Measurements from ENCODE around the gene PRRT1. TPM values are rescaled to one million over a fixed set of nuclear protein-coding genes. Genes with fewer than 3 reads are reported as not detected.
"Not testable (repeated sequence)": the region's sequence is repeated elsewhere in the genome, so short reads cannot be mapped to it uniquely, and the experiment has no call there.

PRRT1 gene
- total RNA-seq, 1 experiment from 2014 or later: not detected

GRCh38 chr6:32151181-32151862 is 417 bp downstream of the PRRT1 start:
- DNase-seq (ENCODE audit: low read depth): no peak

- no peak for DNase-seq (ENCODE audit: low read depth)
These were observed 1.5 kb downstream of the PRRT1 start for GRCh38 chr6:32149932-32150870.

DNA sequence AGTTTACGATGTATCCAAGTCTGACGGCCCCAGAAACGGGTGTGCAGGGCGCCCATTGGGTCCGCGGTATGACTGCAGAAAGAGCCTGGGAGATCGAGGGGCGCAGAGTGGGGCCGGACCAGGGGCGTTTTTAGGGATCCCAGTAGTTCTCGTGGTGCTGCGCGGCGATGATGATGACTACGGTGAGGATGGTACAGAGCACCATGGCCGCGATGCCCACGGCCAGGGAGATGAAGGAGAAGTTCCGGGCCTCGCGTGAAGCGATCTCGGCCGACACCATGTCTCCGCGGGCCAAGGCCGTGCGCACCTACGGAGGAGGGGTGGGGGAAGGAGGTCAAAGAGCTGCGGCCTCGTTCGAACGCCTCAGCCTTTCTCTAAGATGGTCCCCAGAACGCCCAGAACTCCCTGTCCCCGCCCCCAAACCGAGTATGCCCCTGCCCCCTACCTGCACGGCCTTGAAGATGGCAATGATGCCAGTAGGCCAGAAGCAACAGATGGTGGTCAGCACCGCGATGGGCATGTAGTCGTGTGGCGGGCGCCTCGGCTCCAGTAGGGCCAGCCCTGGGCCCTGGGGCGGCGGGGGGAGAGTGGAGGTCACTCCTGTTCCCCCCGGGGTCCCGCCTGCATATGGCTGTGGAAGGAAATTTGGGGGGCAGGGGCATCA is 2.5 kb downstream of the PRRT1 start:
- no peak for DNase-seq (ENCODE audit: low read depth)

DNA sequence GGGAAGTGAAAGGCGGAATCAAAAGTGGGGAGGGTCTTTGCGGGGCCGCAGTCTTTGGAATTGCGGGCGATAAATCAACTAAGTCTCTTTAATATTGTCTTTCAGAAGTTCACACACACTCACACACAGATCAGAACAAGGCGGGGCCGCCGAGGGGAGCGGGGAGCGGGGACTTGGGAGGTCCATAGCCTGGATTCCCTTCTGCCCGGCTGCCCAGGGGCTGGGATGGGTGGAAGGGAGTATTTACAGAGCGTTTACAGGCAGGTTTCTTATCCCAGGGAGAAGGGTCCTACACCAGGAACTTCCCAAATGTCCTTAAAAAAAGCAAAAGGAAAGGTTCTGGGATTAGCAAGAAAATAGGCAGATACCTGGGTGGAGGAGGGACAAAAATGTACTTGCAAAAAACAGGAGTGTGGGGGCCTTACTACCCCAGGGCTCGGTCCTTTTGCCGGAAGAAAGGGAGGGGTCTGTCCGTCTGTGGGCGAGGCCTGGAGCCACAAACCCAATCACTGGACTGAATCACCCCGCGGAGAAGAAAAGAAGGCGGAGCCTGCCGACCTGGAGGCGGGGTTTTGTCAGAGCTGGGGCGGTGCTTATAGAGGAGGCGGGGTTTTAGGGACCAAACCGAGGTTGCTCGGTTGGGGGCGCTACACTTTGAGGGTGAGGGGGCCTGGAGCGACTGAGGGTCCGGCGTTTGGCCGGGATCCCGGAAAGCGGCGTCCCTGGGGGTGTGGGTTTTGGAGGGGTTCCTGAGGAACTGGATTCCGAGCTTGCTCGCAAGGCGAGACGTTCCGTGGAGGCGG is 3.2 kb downstream of the PRRT1 start:
- peak; percentile 79 for DNase-seq (ENCODE audit: low read depth)

GRCh38 chr6:32147401-32148132 is 4.2 kb downstream of the PRRT1 start:
- DNase-seq (ENCODE audit: low read depth): no peak

DNA sequence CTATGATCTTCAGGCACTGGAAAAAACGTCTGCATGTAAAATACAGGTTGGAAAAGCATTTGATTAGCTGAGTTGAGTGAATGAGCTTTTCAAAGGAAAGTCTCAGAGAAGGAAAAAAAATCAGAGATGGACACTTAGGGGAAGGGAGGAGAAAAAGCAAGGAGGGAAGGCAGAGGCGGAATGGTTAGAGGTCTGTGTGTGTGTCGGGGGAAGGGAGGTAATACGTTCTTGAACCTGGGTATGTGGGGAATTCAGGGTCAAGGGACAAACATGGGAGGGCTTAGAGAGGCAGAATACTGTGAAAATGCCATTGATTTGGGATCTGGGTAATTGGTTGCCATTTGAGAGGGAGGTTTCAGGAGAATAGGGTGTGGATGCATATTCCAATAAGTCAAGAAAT is 5.1 kb downstream of the PRRT1 start:
- DNase-seq (ENCODE audit: low read depth): no peak

DNA sequence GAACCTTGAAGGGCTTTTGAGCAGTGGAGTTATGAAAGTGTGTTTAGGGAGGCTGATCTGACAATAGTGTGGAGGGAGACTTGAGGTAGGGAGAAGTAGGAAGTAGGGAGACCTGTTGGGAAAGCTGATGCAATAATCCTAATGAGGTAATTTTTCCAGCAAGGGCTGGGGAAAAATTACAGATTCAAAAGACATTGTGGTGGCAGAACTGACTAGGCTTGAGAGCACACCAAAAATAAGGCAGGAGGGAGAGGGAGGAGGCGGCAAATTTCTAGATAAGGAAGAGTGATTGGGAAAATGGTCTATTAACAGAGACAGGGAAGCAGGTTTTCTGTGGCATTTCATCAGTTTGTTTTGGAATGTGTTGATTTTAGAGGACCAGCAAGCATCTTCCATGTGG is 5.5 kb downstream of the PRRT1 start:
- DNase-seq (ENCODE audit: low read depth): no peak

DNA sequence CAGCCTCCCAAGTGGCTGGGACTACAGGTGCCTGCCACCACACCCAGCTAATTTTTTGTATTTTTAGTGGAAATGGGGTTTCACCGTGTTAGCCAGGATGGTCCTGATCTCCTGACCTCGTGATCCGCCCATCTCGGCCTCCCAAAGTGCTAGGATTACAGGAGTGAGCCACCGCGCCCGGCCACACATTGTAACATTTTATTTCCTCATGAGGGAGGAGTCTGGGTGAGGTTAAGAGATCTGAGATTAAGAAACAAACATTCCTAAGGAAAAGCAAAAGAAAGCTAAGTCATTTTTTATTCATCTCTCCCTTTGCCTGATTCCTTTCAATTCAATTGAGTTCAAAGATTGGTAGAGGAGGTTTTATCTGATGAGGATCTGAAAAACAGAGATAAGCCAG is 7.5 kb downstream of the PRRT1 start:
- DNase-seq (ENCODE audit: low read depth): not testable (repeated sequence)

- DNase-seq (ENCODE audit: low read depth): no peak
These were observed 11.2 kb downstream of the PRRT1 start for GRCh38 chr6:32140420-32141046.

DNA sequence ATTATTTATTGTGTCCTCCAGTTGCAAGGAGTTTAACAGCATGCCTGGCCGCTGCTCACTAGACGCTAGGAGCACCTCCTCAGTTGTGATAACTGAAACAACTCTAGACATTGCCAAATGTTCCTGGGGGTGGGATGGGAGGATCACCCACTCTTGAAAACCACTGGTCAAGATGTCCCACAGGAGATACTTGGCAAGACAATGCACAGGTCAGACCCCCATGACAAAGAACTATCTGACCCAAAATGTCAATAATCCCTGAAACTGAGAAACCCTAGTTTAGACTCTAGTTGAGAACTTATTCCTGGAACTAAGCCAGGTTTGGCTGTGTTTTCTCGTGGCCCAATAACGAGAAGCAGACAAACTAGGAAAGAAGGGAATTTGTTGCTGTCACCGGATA is 12.1 kb downstream of the PRRT1 start:
- DNase-seq (ENCODE audit: low read depth): no peak

DNA sequence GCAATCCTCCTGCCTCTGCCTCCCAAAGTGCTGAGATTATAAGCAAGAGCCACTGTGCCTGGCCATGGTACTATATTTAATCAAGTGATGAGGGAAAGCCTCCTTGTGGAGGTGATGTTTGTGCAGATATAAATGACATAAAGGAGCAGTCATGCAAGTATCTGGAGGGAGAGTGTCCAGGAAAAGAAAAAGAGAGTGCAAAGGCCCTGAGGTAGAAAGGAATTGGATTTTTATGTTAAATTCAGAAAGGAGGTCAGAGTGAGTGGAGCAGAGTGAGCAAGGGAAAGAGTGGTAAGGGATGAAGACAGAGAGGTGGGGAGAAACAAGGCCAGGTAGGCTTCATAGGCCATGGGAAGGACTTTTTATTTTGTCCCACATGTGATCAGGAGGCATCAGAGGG is 14.3 kb downstream of the PRRT1 start:
- DNase-seq (ENCODE audit: low read depth): no peak

DNA sequence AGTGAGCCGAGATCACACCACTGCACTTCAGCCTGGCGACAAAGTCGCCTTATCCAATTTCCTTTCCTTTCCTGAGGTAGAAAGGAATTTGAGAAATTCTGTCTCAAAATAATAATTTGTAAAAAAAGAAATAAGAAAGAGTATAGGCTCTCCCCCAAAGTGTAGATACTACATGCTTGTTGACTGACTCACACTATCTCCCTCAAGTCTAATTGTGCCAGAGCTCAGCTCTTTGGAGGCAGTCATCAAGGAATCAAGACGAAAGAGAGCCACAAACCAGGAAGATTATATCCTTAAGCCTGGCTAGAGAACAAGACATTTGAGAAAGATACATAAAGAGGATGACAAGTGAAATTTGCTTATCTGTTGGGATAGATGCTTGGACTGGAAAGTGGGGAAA is 18.0 kb downstream of the PRRT1 start:
- DNase-seq (ENCODE audit: low read depth): no peak

GRCh38 chr6:32132110-32132509 is 19.6 kb downstream of the PRRT1 start:
- no peak for DNase-seq (ENCODE audit: low read depth)

- no peak for DNase-seq (ENCODE audit: low read depth)
These were observed 20.2 kb downstream of the PRRT1 start for GRCh38 chr6:32131439-32131948.

- no peak for DNase-seq (ENCODE audit: low read depth)
These were observed 22.2 kb downstream of the PRRT1 start for GRCh38 chr6:32129297-32130088.

DNA sequence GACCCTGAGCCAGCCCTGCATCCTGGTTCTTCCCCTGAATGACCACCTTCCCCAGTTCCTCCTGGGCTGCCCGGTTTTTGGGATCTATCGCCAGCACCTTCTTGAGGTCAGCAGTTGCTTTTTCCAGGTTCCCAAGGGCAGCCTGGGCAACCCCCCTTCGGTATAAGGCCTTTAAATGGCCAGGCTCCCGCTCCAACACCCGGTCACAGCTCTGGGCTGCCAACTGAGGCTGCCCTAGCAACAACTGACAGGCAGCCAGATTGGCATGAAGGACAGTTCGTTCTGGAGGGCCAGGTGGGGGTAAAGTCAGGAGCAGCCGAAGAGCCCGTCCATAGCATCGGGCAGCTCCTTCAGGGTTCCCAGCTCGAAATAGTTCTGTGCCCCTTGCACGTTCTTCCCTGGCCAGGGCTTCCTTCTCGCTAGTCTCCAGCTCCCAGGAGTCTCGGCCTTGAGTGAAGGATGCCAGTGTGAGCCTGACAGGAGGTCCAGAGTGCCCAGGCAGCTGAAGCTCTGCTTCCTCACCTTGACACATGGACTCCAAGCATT is 22.9 kb downstream of the PRRT1 start:
- DNase-seq (ENCODE audit: low read depth): no peak

DNA sequence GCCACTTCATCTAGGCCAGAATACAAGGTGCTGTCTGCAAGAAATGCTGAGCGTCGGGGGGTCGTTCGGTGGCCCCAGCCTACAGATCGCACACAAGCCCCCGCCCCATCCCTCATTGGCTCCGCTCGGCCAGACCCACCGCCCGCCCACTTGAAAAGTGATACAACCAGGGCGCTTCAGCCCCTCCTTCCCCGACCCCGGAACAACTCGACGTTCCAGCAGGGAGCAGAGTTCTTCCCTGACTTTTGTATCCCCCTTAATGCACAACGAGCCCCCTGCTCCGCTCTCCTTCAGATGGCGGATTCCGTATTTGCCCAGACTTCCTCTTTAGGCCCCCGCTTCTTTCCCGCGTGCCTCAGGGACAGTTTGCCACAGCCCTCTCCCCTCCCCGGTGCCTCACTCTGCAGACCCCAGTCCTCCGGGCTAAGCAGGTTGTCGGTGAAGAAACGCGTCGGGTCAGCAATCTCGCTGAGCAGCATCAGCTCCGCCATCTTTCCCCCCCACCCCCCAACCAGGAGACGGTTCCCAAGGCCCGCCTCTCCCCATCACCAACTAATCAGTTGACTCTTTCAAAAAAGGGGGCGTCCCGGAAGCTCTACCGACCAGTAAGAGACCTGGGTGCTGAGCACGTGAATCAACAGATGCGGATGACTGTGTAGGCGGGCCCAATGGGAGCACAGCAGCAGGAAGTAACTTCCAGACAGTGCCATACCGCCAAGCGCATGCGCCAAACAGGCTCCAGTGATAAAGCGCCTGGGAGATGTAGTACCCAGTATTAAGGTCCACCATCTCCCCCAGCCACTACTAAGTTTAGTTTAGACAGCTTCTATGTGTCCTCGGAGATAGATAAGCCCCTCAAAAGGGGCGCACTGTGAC is 23.8 kb downstream of the PRRT1 start, which contains the start of gene ATF6B:
Gene ATF6B (minus strand): TSS at position 530 of the 876 bp plus-strand sequence. CDS start 39 bp downstream, at position 491.
- peak; percentile 100 for DNase-seq (ENCODE audit: low read depth)

DNA sequence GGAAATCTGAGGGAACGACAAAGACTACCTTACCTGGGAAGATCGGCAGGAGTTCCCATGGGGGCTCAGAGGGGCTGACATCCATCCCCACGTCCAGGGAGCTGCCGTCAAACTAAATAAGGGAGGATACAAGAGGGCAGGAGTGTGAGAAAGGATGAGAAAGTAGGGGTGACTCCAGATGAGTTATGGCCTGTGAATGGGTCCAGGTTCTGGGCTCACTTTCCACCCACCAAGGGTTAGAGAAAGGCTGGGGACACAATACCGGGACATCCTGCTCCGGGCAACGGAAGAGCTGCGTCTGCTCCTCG is 24.4 kb downstream of the PRRT1 start:
- no peak for DNase-seq (ENCODE audit: low read depth)

All from RPMI7951 (cell line).